Measurements from ENCODE around the gene CDK16.
A peak's percentile ranks its signal among the peaks of the same experiment; 100 is the strongest.

The CDK16 gene

DNA sequence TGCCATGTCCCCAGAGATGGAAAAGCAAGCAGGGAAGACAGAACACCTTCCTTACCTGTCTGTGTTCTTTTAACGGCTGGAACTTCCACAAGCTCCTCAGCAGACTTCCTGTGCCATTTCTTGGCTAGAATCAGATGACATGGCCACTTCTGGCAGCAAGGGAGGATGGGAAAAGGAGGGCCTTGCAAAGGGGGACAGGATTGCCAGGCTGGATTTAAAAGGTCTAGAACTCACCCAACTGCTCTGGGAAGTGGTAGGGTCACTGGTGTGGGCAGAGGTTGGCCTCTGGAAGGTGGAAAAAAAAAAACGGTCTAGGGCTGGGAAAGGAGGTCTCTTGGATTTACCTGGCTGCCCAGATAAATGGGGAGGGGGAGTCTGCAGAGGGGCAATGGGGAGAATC is 12.7 kb downstream of the CDK16 start:
- DNase-seq (ENCODE audit: low read depth): no peak
- H3K4me3 ChIP-seq (ENCODE audit: low read depth, low read length): no peak overlapping the region
- TF ChIP-seq, protein P1, sequence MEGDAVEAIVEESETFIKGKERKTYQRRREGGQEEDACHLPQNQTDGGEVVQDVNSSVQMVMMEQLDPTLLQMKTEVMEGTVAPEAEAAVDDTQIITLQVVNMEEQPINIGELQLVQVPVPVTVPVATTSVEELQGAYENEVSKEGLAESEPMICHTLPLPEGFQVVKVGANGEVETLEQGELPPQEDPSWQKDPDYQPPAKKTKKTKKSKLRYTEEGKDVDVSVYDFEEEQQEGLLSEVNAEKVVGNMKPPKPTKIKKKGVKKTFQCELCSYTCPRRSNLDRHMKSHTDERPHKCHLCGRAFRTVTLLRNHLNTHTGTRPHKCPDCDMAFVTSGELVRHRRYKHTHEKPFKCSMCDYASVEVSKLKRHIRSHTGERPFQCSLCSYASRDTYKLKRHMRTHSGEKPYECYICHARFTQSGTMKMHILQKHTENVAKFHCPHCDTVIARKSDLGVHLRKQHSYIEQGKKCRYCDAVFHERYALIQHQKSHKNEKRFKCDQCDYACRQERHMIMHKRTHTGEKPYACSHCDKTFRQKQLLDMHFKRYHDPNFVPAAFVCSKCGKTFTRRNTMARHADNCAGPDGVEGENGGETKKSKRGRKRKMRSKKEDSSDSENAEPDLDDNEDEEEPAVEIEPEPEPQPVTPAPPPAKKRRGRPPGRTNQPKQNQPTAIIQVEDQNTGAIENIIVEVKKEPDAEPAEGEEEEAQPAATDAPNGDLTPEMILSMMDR (IDR thresholded peaks at IDR 0.05; ENCODE audit: low read depth, low read length): no peak

DNA sequence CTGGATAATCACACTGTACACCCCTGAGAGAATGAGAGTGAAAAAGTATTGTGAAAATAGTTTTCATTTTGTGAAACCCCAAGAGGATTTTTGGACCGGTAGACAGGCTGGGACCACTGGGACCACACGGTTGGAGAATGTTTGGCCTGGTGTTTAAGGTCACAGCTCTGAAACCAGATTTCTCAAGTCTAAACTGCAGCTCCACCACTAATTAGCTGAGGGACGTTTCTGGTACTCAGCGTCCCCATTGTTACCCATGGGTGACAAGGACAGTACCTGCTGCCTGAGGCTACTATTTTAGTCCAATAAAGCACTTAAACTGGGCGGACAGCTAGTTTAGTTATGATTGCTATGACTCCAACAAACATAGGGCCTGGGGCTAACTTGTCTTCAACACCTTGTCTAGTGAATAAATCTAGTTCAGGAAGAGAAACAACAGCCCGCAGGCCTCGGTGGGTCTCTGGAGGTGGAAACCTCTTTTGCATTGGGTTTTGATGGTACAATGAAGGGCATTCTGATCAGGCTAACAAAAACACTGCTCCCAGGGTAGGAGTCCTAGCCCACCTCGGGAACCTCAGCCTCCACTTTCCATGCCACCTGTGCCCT is 13.8 kb downstream of the CDK16 start:
- H3K4me3 ChIP-seq (ENCODE audit: low read depth, low read length): peak overlapping the region; percentile 93
- DNase-seq (ENCODE audit: low read depth): no peak
- TF ChIP-seq MYC (IDR thresholded peaks at IDR 0.05; ENCODE audit: low read depth, low read length): no peak
- TF ChIP-seq, protein P1 (IDR thresholded peaks at IDR 0.05; ENCODE audit: low read depth, low read length): no peak
- TF ChIP-seq POLR2A (IDR thresholded peaks at IDR 0.05; ENCODE audit: extremely low read depth, insufficient read length): no peak
- TF ChIP-seq, protein P2, sequence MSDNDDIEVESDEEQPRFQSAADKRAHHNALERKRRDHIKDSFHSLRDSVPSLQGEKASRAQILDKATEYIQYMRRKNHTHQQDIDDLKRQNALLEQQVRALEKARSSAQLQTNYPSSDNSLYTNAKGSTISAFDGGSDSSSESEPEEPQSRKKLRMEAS (IDR thresholded peaks at IDR 0.05; ENCODE audit: low read depth, low read length): no peak

DNA sequence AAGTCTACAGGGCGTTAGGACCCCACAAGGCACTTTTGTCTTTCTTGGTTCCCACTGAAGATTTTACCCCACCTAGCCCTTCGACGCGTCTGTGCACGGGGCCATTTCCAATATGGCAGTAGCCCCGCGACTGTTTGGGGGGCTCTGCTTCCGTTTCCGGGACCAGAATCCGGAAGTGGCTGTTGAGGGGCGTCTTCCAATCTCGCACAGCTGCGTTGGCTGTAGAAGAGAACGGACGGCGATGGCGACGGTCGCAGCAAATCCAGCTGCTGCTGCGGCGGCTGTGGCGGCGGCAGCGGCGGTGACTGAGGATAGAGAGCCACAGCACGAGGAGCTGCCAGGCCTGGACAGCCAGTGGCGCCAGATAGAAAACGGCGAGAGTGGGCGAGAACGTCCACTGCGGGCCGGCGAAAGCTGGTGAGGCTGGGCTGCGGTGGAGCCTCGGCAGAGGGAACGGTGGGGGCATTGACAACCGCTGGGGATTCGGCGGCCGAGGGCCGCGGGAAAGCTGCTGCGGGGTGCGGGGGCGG is 14.4 kb downstream of the CDK16 start, which contains the start of gene USP11:
USP11 (plus strand) TSS at position 207 of the 530 bp plus-strand sequence; CDS start at position 242, 35 bp downstream.
- TF ChIP-seq, protein P1 (IDR thresholded peaks at IDR 0.05; ENCODE audit: low read depth, low read length): no peak
- TF ChIP-seq, protein P2 (IDR thresholded peaks at IDR 0.05; ENCODE audit: low read depth, low read length): no peak; the same call in 1 of the 2 replicates
- TF ChIP-seq MYC (IDR thresholded peaks at IDR 0.05; ENCODE audit: low read depth, low read length): peak; percentile 29; the same call in 1 of the 2 replicates
- peak; percentile 80 for TF ChIP-seq POLR2A (IDR thresholded peaks at IDR 0.05; ENCODE audit: extremely low read depth, insufficient read length)
- peak within 1 kb of the TSS; percentile 93 for H3K4me3 ChIP-seq (ENCODE audit: low read depth, low read length)
- peak; percentile 77 for DNase-seq (ENCODE audit: low read depth)

DNA sequence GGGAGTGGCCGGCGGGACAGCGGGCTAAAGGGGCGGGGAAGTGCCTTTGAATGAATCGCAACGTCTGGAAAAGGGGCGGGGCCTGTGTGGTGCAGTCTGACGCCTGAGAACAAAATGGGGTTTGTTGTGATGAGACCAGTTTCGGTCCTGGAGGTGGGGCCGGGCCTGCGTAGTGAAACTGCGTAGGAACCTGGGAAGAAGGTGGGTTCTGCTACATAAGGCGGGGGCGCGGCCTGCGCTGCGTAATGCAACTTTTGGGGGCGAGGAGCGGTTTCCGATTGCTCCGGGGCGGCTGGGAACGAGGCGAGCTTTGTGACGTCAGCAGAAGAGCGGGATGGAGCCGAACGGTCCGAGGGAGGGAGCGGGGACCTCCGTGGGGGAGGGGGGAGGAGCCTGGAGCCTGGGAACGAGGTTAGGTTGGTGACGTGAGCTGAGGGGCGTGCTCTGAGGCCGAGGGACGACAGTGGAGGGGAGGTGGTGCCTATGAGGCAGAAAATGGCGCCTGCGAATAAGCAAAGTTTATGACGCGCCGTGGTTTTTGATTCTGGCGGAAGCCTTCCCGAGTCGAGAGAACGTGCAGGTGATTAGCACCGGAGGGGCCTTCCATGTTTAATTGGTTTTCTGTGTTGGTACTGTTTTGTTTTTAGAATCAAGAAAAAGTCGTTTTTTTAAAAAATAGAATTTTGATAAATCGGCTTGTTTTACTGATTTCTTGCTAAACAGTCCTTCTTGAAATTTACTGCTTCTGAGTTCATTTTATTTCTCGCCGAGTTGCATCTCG is 15.0 kb downstream of the CDK16 start:
- peak; percentile 96 for DNase-seq (ENCODE audit: low read depth)

DNA sequence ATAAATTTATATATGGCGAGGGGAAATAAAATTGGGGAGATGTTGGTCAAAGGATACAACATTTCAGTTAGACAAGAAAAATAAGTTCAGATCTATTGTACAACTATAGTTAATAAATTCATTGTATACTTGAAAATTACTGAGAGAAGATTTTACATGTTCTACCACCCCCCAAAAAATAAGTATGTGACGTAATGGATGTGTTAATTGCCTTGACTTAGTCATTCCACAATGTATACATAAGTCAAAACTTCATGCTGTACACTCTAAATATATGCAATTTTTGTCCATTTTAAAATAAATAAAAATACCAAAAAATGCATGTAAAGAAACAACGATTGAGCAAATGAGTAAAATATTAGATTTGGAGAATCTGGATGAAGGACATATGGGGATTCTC is 16.1 kb downstream of the CDK16 start:
- no peak for DNase-seq (ENCODE audit: low read depth)
- TF ChIP-seq MYC (IDR thresholded peaks at IDR 0.05; ENCODE audit: low read depth, low read length) (no peak), POLR2A (IDR thresholded peaks at IDR 0.05; ENCODE audit: extremely low read depth, insufficient read length) (no peak)
- TF ChIP-seq, protein P1 (IDR thresholded peaks at IDR 0.05; ENCODE audit: low read depth, low read length): no peak
- TF ChIP-seq, protein P2 (IDR thresholded peaks at IDR 0.05; ENCODE audit: low read depth, low read length): no peak
- peak overlapping the region; percentile 93 for H3K4me3 ChIP-seq (ENCODE audit: low read depth, low read length)

More for the DNA sequence above, 15.0 kb downstream of the CDK16 start:
- TF ChIP-seq, protein P2 (IDR thresholded peaks at IDR 0.05; ENCODE audit: low read depth, low read length): no peak
- TF ChIP-seq POLR2A (IDR thresholded peaks at IDR 0.05; ENCODE audit: extremely low read depth, insufficient read length) (no peak), MYC (IDR thresholded peaks at IDR 0.05; ENCODE audit: low read depth, low read length) (no peak)
- TF ChIP-seq, protein P1 (IDR thresholded peaks at IDR 0.05; ENCODE audit: low read depth, low read length): no peak
- peak overlapping the region; percentile 93 for H3K4me3 ChIP-seq (ENCODE audit: low read depth, low read length)
